GM21576 (cell line): ENCODE measurements around the gene SLC26A3.

Experiments used
- ATAC-seq: cut with Tn5 transposase; IDR thresholded peaks from one replicate; pipeline ENCODE4 v1.9.1; 2021; ENCODE audit warnings: mild to moderate bottlenecking, moderate library complexity; ENCODE audit not compliant: unreplicated experiment

SLC26A3 gene

GRCh38 chr7:107816011-107816566 is 13.1 kb upstream of the SLC26A3 start:
- no peak for ATAC-seq

- no peak for ATAC-seq
Observed at GRCh38 chr7:107815254-107815882, 12.3 kb upstream of the SLC26A3 start.

GRCh38 chr7:107813524-107813923 is 10.5 kb upstream of the SLC26A3 start:
- ATAC-seq: no peak

GRCh38 chr7:107811934-107812333 is 8.9 kb upstream of the SLC26A3 start:
- no peak for ATAC-seq

- no peak for ATAC-seq
Observed at GRCh38 chr7:107810626-107811025, 7.6 kb upstream of the SLC26A3 start.

- no peak for ATAC-seq
Observed at GRCh38 chr7:107809179-107809578, 6.2 kb upstream of the SLC26A3 start.

- no peak for ATAC-seq
Observed at GRCh38 chr7:107799647-107800264, 3.3 kb downstream of the SLC26A3 start.

GRCh38 chr7:107792364-107792763 is 10.7 kb downstream of the SLC26A3 start:
- ATAC-seq: no peak

- no peak for ATAC-seq
Observed at GRCh38 chr7:107789647-107790046, 13.4 kb downstream of the SLC26A3 start.

- ATAC-seq: no peak
Observed at GRCh38 chr7:107788662-107789061, 14.4 kb downstream of the SLC26A3 start.

GRCh38 chr7:107788216-107788615 is 14.8 kb downstream of the SLC26A3 start:
- no peak for ATAC-seq

GRCh38 chr7:107785926-107786325 is 17.1 kb downstream of the SLC26A3 start:
- ATAC-seq: no peak

GRCh38 chr7:107785170-107785569 is 17.9 kb downstream of the SLC26A3 start:
- no peak for ATAC-seq

- no peak for ATAC-seq
Observed at GRCh38 chr7:107783648-107784047, 19.4 kb downstream of the SLC26A3 start.

- ATAC-seq: no peak
Observed at GRCh38 chr7:107782374-107782773, 20.6 kb downstream of the SLC26A3 start.

GRCh38 chr7:107779647-107780099 is 23.4 kb downstream of the SLC26A3 start:
- ATAC-seq: no peak

GRCh38 chr7:107778283-107778682 is 24.7 kb downstream of the SLC26A3 start:
- ATAC-seq: no peak

- no peak for ATAC-seq
Observed at GRCh38 chr7:107777702-107778101, 25.3 kb downstream of the SLC26A3 start.

GRCh38 chr7:107773027-107773426 is 30.0 kb downstream of the SLC26A3 start:
- ATAC-seq: no peak

GRCh38 chr7:107768263-107768662 is 34.8 kb downstream of the SLC26A3 start:
- no peak for ATAC-seq

GRCh38 chr7:107767391-107767790 is 35.6 kb downstream of the SLC26A3 start:
- ATAC-seq: no peak

GRCh38 chr7:107758667-107759066 is 44.4 kb downstream of the SLC26A3 start:
- no peak for ATAC-seq
